ENCODE data around the gene CYP27C1. TPM values are rescaled to one million over a fixed set of nuclear protein-coding genes. Genes with fewer than 3 reads are reported as not detected.

CYP27C1 gene
- total RNA-seq, 1 experiment from 2014 or later: not detected

DNA sequence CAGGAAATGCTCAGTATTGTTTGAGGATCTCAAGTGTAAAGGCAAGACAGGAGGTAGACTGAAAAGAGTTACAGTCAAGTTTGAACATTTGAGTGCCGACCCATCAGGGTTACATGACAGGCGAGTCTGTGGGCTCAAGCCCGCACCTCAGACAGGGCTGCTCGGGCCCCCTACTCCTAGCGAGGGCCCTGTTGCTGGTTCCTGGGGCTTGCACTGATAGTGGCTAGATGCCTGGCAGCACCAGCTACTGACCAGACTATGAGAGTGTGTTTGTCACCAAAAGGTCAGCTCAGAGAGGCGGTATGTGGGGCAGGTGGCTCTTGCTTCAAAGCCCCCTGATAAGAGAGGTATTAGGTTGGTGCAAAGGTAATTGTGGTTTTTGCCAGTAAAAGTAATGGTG, 35.6 kb upstream of the CYP27C1 start:
- POLR2A ChIA-PET: no interaction called here
- CTCF ChIA-PET: no interaction called here
- peaks cover 4 to 10% of the 10 kb centered on the region in 2 experiments; a peak in 3 of 4 replicates for H3K4me1 ChIP-seq (ENCODE audit: control insufficient read depth in 1 of 2, insufficient read depth in 2 of 2, low read length in 2 of 2)
- no peaks in the 10 kb centered on the region for H4K20me1 ChIP-seq (ENCODE audit: insufficient read depth)
- peaks cover 10 to 26% of the 10 kb centered on the region in 2 experiments; a peak in 3 of 4 replicates for H3K36me3 ChIP-seq (ENCODE audit: control insufficient read depth in 1 of 2, insufficient read depth in 2 of 2, low read length in 2 of 2)
- no peaks in the 10 kb centered on the region for H3K79me2 ChIP-seq (ENCODE audit: insufficient read depth, low read length)
- H2AFZ ChIP-seq (ENCODE audit: low read depth, low read length, poor library complexity, severe bottlenecking): no peak overlapping the region
- H3K27ac ChIP-seq (ENCODE audit: low read depth, low read length): no peak overlapping the region
- no peak overlapping the region for H3K4me3 ChIP-seq (replicated peaks in 1 of 2; ENCODE audit: low read depth in 1 of 2, low read length in 2 of 2)
- TF ChIP-seq ZNF274 (IDR thresholded peaks at IDR 0.05; ENCODE audit: low read depth, low read length) (no peak), ZFX (IDR thresholded peaks at IDR 0.05) (no peak), EZH2phosphoT487 (IDR thresholded peaks at IDR 0.05; ENCODE audit: borderline replicate concordance) (no peak), JUND (IDR thresholded peaks at IDR 0.05) (no peak), FOSL1 (IDR thresholded peaks at IDR 0.05; ENCODE audit: low read depth) (no peak), ELF1 (IDR thresholded peaks at IDR 0.05; ENCODE audit: borderline replicate concordance, low read depth) (no peak), SP1 (IDR thresholded peaks at IDR 0.05; ENCODE audit: low read depth) (no peak), YY1 (IDR thresholded peaks at IDR 0.05; ENCODE audit: extremely low read depth, insufficient replicate concordance, low read depth, low read length) (no peak), SRF (IDR thresholded peaks at IDR 0.05; ENCODE audit: low read depth) (no peak), EZH2 (IDR thresholded peaks at IDR 0.05) (no peak), CBX3 (IDR thresholded peaks at IDR 0.05; ENCODE audit: low read depth) (no peak), RAD21 (IDR thresholded peaks at IDR 0.05; ENCODE audit: low read depth) (no peak), SIN3A (IDR thresholded peaks at IDR 0.05; ENCODE audit: low read depth) (no peak), EGR1 (IDR thresholded peaks at IDR 0.05; ENCODE audit: low read depth) (no peak)
- TF ChIP-seq, protein P1, sequence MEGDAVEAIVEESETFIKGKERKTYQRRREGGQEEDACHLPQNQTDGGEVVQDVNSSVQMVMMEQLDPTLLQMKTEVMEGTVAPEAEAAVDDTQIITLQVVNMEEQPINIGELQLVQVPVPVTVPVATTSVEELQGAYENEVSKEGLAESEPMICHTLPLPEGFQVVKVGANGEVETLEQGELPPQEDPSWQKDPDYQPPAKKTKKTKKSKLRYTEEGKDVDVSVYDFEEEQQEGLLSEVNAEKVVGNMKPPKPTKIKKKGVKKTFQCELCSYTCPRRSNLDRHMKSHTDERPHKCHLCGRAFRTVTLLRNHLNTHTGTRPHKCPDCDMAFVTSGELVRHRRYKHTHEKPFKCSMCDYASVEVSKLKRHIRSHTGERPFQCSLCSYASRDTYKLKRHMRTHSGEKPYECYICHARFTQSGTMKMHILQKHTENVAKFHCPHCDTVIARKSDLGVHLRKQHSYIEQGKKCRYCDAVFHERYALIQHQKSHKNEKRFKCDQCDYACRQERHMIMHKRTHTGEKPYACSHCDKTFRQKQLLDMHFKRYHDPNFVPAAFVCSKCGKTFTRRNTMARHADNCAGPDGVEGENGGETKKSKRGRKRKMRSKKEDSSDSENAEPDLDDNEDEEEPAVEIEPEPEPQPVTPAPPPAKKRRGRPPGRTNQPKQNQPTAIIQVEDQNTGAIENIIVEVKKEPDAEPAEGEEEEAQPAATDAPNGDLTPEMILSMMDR (IDR thresholded peaks at IDR 0.05 in 2 of 3, conservative IDR thresholded peaks at IDR 0.05 in 1 of 3; ENCODE audit: borderline replicate concordance in 1 of 3, insufficient read depth in 1 of 3, low read depth in 2 of 3, low read length in 2 of 3): no peak
- TF ChIP-seq, protein P2, sequence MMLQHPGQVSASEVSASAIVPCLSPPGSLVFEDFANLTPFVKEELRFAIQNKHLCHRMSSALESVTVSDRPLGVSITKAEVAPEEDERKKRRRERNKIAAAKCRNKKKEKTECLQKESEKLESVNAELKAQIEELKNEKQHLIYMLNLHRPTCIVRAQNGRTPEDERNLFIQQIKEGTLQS (IDR thresholded peaks at IDR 0.05): no peak
- TF ChIP-seq, protein P3, sequence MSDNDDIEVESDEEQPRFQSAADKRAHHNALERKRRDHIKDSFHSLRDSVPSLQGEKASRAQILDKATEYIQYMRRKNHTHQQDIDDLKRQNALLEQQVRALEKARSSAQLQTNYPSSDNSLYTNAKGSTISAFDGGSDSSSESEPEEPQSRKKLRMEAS (IDR thresholded peaks at IDR 0.05): no peak
- TF ChIP-seq, protein P4, sequence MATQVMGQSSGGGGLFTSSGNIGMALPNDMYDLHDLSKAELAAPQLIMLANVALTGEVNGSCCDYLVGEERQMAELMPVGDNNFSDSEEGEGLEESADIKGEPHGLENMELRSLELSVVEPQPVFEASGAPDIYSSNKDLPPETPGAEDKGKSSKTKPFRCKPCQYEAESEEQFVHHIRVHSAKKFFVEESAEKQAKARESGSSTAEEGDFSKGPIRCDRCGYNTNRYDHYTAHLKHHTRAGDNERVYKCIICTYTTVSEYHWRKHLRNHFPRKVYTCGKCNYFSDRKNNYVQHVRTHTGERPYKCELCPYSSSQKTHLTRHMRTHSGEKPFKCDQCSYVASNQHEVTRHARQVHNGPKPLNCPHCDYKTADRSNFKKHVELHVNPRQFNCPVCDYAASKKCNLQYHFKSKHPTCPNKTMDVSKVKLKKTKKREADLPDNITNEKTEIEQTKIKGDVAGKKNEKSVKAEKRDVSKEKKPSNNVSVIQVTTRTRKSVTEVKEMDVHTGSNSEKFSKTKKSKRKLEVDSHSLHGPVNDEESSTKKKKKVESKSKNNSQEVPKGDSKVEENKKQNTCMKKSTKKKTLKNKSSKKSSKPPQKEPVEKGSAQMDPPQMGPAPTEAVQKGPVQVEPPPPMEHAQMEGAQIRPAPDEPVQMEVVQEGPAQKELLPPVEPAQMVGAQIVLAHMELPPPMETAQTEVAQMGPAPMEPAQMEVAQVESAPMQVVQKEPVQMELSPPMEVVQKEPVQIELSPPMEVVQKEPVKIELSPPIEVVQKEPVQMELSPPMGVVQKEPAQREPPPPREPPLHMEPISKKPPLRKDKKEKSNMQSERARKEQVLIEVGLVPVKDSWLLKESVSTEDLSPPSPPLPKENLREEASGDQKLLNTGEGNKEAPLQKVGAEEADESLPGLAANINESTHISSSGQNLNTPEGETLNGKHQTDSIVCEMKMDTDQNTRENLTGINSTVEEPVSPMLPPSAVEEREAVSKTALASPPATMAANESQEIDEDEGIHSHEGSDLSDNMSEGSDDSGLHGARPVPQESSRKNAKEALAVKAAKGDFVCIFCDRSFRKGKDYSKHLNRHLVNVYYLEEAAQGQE (IDR thresholded peaks at IDR 0.05; ENCODE audit: low read depth): no peak
- H3K9me2 ChIP-seq (ENCODE audit: insufficient read depth): no peaks in the 10 kb centered on the region
- no TSS peak for BruUV-seq (replicated peaks)
- H3K4me2 ChIP-seq (ENCODE audit: low read length): no peak overlapping the region
- no peaks in the 10 kb centered on the region for H3K9me3 ChIP-seq (ENCODE audit: control insufficient read depth in 1 of 2, insufficient read depth in 1 of 2, low read depth in 1 of 2, low read length in 2 of 2)
- RAD21 ChIA-PET (ENCODE audit: low non-redundant PET in 1 of 2, low total read pairs in 2 of 2, uncharacterized antibody in 2 of 2, unreplicated experiment in 2 of 2): no interaction called here
- intact Hi-C loops (cut with micrococcal nuclease): no loop called here
- H3K9ac ChIP-seq (ENCODE audit: low read length): no peak overlapping the region
- ATAC-seq (no peak), DNase-seq (ENCODE audit: low read depth, low spot score) (no peak)
- no peaks in the 10 kb centered on the region for H3K27me3 ChIP-seq (ENCODE audit: insufficient read depth, low read length)
